ENCODE measurements around the gene IL9R.
"Not testable (repeated sequence)": the region's sequence is repeated elsewhere in the genome, so short reads cannot be mapped to it uniquely, and the experiment has no call there.

Gene IL9R

DNA sequence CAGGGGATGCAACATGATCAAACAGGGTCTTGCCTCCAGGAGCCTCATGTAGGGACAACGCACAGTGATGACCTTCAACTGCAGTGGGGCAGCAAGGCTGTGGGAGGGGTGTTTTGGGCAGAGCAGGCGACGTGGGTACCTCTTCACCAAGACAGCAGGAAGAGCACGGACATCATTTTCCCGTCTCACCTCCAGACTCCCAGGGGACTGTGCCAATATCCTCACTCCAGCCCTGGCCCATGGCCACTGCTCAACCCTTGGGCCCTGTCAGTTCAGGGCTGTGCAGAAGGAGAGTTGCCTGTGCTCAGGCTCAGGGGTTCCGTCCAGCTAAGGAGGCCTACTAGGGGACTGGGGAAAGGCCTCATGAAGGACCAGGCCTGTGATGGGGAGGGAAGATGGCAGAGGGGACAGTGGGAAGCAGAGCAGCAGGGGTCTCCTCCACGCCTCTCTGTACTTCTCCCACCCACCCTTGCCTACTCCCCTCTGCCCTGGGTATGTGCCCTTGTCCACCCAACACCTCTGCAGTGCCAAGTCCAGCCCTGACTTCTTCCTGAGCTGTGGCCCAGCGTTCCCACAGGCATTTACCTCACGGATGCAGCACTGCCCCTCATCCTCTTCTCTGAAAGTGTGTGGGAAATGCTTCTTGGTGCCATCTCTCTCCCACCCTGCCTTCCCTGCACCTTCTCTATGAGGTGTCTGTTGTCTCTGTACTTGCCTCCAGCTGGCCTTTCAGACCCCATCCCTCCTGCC, 1.4 kb downstream of the IL9R start:
- FAIRE-seq: no peak

DNA sequence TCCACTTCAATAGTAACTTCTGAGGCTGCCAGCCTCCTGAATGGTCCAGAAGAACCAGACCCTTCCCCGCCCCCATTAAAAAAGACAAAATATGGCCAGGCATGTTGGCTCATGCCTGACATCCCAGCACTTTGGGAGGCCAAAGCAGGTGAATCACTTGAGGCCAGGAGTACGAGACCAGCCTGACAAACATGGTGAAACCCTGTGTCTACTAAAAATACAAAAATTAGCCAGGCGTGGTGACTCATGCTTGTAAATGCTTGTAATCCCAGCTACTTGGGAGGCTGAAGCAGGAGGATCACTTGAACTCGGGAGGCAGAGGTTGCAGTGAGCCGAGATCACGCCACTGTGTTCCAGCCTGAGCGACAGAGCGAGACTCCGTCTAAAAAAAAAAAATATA, 2.3 kb downstream of the IL9R start:
- FAIRE-seq: not testable (repeated sequence)

DNA sequence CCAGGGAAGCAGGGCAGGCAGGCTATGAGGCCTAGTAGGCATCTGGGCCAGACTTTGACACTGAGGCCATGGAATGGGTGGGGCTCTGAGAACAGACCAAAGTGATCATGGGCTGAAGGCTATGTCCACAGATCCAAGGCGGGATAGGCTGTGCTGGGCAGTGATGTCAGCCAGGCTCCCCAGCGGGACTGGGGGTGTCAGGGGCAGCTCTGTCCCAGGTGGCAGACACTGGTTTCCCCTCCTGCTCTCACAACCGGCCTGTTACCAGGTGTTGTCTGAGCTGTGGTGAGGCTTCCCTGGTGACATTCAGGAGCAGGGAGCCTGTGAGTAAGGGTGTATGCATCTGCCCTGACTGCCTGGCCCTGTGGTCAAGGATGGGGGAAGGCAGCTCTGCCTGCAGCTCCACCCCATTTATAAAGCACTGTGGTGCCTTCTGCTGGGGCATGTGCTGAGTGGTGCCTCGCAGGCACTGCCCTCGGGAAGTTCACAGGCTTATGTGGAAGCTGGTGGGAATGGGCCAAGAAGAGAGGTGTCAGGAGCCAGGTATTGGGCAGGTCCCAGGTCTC, 2.9 kb downstream of the IL9R start:
- FAIRE-seq: no peak

DNA sequence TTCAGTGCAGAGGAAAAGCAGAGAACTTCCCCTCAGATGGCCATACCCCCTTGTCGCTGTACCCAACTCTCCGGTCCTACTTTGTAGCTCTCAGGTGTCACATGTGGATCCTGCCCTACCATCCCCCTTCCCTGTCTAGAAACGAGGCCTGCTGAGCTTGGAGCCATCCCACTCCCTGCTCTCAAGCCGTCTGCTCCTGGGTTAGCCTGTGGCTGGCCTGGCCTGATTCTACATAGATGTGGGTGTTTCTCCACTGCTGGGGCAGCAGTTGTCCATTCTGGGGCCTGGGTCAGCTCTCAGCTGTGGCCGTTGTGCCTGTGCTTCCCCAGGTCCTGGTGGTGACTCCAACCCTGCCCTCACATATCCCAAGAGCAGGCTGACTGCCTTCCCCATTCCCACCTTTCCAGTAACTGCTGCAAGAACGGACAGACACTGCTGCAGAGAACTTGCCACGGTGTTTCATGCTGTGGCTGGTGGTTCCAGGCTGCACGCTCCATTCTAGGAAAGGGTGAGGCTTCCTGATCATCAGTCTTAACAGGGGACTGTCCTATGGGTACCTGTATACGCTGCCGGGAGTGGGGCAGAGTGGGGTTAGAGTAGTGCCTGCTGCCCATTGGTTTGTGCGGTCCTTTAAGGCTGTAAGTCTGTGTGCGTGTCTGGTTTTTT, 3.6 kb downstream of the IL9R start:
- no peak for FAIRE-seq

GRCh38 chrX:156001667-156002021, 4.1 kb downstream of the IL9R start:
- no peak for FAIRE-seq

- FAIRE-seq: no peak
Measured at GRCh38 chrX:156002507-156002906, 5.0 kb downstream of the IL9R start.

- FAIRE-seq: no peak
Measured at GRCh38 chrX:156003486-156004185, 6.1 kb downstream of the IL9R start.

DNA sequence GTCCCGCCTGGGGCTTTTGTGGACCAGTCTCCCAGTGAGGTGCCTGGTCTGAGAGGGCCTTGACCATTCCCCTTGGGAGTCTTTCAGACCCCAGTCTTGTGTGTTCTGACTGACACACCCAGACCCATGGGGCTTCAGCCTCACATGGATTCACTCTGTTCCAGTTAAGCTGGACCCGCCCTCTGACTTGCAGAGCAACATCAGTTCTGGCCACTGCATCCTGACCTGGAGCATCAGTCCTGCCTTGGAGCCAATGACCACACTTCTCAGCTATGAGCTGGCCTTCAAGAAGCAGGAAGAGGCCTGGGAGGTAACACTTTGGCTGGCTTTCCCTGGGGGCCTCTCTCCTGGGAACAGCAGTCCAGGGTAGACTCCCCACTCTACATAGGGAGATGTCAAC, 6.8 kb downstream of the IL9R start:
- FAIRE-seq: no peak

GRCh38 chrX:156004740-156005139, 7.2 kb downstream of the IL9R start:
- FAIRE-seq: no peak

- FAIRE-seq: no peak
Measured at GRCh38 chrX:156005144-156005543, 7.6 kb downstream of the IL9R start.

DNA sequence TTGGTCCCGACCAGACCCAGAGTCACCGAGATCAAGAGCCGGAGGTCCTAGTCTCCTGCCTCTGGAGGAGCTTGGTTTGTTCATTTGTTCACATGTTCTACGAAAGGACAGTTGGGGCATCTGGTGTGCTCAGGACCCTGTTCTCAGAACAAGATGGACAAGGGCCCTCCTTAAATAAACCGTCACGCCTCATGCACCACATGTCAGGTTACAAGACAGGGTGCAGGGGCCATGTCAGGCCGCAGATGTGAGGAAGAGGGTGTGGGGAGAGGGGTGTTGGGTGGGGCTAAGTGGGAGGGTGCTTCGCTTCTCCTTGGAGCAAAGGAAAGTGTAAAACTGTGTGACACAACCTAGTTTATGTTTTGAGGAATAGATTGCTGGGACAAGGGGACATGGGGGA, 9.0 kb downstream of the IL9R start:
- not testable (repeated sequence) for FAIRE-seq

DNA sequence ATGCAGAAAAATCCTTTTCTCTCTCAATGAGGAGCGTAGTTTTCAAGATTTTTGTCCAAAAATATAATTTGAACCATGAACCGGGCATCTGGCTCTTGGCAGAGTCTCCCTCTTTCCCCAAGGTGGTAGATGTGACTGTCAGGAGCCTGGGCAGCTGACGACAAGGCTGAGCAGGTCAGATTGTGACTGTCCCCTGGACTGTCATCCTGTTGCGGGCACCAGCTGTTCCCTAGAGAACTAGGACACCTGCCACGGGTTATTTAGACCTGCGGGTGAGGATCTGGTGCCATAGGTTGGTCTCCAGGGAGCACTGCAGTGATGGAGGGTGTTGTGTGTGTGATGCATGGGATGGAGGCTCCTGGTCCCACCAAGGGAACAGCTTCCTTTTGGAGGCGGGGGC, 10.9 kb downstream of the IL9R start:
- FAIRE-seq: not testable (repeated sequence)

DNA sequence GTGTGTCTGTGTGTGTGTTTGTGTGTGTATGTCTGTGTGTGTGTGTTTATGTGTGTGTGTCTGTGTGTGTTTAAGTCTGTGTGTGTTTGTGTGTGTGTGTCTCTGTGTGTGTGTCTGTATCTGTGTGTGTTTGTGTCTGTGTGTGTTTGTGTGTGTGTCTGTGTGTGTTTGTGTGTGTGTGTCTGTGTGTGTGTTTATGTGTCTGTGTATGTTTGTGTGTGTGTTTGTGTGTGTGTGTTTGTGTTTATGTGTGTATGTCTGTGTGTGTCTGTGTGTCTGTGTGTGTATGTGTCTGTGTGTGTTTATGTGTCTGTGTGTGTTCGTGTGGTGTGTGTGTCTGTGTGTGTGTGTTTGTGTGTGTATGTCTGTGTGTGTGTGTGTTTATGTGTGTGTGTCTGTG, 11.4 kb downstream of the IL9R start:
- peak; percentile 63 for FAIRE-seq

DNA sequence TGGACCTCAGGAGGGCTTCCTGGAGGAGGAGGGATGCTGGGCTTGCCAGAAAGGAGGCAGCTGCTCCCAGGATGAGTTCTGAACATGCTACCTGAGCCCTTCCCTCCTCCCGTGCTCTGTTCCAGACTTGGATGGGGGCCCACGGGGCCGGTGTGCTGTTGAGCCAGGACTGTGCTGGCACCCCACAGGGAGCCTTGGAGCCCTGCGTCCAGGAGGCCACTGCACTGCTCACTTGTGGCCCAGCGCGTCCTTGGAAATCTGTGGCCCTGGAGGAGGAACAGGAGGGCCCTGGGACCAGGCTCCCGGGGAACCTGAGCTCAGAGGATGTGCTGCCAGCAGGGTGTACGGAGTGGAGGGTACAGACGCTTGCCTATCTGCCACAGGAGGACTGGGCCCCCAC, 12.2 kb downstream of the IL9R start:
- FAIRE-seq: not testable (repeated sequence)

- FAIRE-seq: not testable (repeated sequence)
Measured at GRCh38 chrX:156013286-156013953, 15.9 kb downstream of the IL9R start.

GRCh38 chrX:156019846-156020245, 22.4 kb downstream of the IL9R start:
- FAIRE-seq: not testable (repeated sequence)

- not testable (repeated sequence) for FAIRE-seq
Measured at GRCh38 chrX:156023002-156023401, 25.5 kb downstream of the IL9R start.

DNA sequence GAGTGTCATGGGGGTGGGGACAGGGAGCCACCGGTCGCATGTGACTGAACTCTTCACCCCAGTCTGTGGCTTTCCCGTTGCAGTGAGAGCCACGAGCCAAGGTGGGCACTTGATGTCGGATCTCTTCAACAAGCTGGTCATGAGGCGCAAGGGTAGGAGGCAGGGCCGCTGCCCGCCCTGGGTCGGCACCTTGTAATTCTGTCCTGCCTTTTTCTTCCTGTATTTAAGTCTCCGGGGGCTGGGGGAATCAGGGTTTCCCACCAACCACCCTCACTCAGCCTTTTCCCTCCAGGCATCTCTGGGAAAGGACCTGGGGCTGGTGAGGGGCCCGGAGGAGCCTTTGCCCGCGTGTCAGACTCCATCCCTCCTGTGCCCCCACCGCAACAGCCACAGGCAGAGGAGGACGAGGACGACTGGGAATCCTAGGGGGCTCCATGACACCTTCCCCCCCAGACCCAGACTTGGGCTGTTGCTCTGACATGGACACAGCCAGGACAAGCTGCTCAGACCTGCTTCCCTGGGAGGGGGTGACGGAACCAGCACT, 27.5 kb downstream of the IL9R start:
- not testable (repeated sequence) for FAIRE-seq

- FAIRE-seq: not testable (repeated sequence)
Measured at GRCh38 chrX:156028653-156029237, 31.2 kb downstream of the IL9R start.

DNA sequence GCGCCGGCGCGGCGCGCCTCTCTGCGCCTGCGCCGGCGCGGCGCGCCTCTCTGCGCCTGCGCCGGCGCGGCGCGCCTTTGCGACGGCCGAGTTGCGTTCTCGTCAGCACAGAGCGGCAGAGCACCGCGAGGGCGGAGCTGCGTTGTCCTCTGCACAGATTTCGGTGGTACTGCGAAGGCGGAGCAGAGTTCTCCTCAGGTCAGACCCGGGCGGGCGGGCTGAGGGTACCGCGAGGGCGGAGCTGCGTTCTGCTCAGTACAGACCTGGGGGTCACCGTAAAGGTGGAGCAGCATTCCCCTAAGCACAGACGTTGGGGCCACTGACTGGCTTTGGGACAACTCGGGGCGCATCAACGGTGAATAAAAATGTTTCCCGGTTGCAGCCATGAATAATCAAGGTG, 31.8 kb downstream of the IL9R start:
- FAIRE-seq: not testable (repeated sequence)

GRCh38 chrX:156029707-156030442, 32.4 kb downstream of the IL9R start:
- not testable (repeated sequence) for FAIRE-seq

DNA sequence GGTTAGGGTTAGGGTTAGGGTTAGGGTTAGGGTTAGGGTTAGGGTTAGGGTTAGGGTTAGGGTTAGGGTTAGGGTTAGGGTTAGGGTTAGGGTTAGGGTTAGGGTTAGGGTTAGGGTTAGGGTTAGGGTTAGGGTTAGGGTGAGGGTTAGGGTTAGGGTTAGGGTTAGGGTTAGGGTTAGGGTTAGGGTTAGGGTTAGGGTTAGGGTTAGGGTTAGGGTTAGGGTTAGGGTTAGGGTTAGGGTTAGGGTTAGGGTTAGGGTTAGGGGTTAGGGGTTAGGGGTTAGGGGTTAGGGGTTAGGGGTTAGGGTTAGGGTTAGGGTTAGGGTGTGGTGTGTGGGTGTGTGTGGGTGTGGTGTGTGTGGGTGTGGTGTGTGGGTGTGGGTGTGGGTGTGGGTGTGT, 33.0 kb downstream of the IL9R start:
- not testable (repeated sequence) for FAIRE-seq
